ENCODE results near the gene HECTD4. TPM values are rescaled to one million over a fixed set of nuclear protein-coding genes. Genes with fewer than 3 reads are reported as not detected.

HECTD4 gene
- total and polyA plus RNA-seq, 2 experiments from 2014 or later: 25.7 to 36.9 TPM

- H3F3A ChIP-seq (replicated peaks; ENCODE audit: low read depth): no peaks in the 10 kb centered on the region
- Mint-ChIP-seq H3K27me3 (ENCODE audit: insufficient read depth, low read depth, poor library complexity) (no peaks in the 10 kb centered on the region), H3K4me1 (no peaks in the 10 kb centered on the region), H3K9me3 (no peaks in the 10 kb centered on the region), H3K4me3 (no peak overlapping the region), H3K27ac (no peak overlapping the region), H3K36me3 (ENCODE audit: low read depth) (peaks cover 60% of the 10 kb centered on the region)
- H3K79me2 ChIP-seq (replicated peaks; ENCODE audit: insufficient read depth): no peaks in the 10 kb centered on the region
- H2AFZ ChIP-seq: no peak overlapping the region
- ATAC-seq (no peak), DNase-seq (ENCODE audit: low spot score) (no peak)
- TF ChIP-seq EZH2 (IDR thresholded peaks at IDR 0.05; ENCODE audit: low read depth, unreplicated experiment) (no peak), ZNF114 (CRISPR knock-in tag; IDR thresholded peaks at IDR 0.05) (no peak), CTCF (conservative IDR thresholded peaks at IDR 0.05; ENCODE audit: low read depth in 2 of 2) (no peak), POLR2AphosphoS5 (IDR thresholded peaks at IDR 0.05; ENCODE audit: low read depth) (no peak), STAT1 (IDR thresholded peaks at IDR 0.05; ENCODE audit: unreplicated experiment) (no peak), ZNF462 (CRISPR knock-in tag; IDR thresholded peaks at IDR 0.05) (no peak), ZNF331 (CRISPR knock-in tag; IDR thresholded peaks at IDR 0.05; ENCODE audit: low read depth) (no peak), EZH2phosphoT487 (IDR thresholded peaks at IDR 0.05; ENCODE audit: unreplicated experiment) (no peak), CREB1 (CRISPR knock-in tag; IDR thresholded peaks at IDR 0.05; ENCODE audit: low read depth) (no peak), JUNB (IDR thresholded peaks at IDR 0.05; ENCODE audit: unreplicated experiment) (no peak), ETS1 (IDR thresholded peaks at IDR 0.05) (no peak), NANOG (IDR thresholded peaks at IDR 0.05; ENCODE audit: borderline replicate concordance) (no peak)
- no peaks in the 10 kb centered on the region for H3K27me3 ChIP-seq (ENCODE audit: insufficient read depth)
- H3K4me2 ChIP-seq: no peak overlapping the region
- H3K27ac ChIP-seq (ENCODE audit: low read depth): no peak overlapping the region
- H3K4me1 ChIP-seq (ENCODE audit: insufficient read depth): no peaks in the 10 kb centered on the region
- no peak overlapping the region for H3K4me3 ChIP-seq
- H3K36me3 ChIP-seq (ENCODE audit: insufficient read depth): peaks cover 46% of the 10 kb centered on the region
- H4K20me1 ChIP-seq (replicated peaks; ENCODE audit: insufficient read depth): 0 out of 2 replicates have a peak, but pooled peaks cover 6% of the 10 kb centered on the region
- H3K9me2 ChIP-seq (ENCODE audit: insufficient read depth): no peaks in the 10 kb centered on the region
Measured at GRCh38 chr12:112149596-112149995, 232.6 kb downstream of the HECTD4 start.

Measured in GM23338 (cell line).